Measurements from ENCODE around the gene PLEK.

GRCh38 chr2:68371138-68371537 lies 6.1 kb downstream of the PLEK start:
- TF ChIP-seq CTCF (conservative IDR thresholded peaks at IDR 0.05) (no peak), ZFX (IDR thresholded peaks at IDR 0.05) (no peak)

All from C4-2B (cell line).